Activated CD4-positive, alpha-beta T cell treated with anti-CD3 and anti-CD28 coated beads, Interleukin-2, amount 50 U/mL, for 24 hours (primary cell): Measurements from ENCODE around the gene COPS7A.

Experiments
- DNase-seq, 2 donors: peaks; one replicate each; pipeline ENCODE4 v3.0.0-alpha.2; 2020; ENCODE audit warnings: low read depth in 1 of 2, low spot score in 1 of 2

COPS7A gene

DNA sequence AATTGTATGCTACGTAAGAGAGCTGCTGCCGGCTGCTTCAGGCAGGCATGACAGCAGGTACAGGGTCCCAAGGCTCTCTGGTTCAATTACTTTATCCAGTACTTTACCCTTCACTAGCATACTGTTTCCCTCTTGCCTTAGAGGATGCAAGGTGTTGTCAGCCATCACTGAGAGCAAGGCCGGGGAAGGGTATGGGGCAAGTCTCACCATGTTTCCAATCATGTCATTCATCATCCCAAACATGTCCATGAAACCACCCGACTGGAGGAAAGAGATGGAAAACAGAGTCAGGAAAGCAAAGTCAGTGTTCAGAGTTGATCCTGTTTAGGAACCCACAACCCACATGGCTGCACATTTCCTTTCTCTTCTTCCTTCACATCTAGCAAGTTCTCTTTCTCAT, 26.7 kb downstream of the COPS7A start:
- no peak for DNase-seq

DNA sequence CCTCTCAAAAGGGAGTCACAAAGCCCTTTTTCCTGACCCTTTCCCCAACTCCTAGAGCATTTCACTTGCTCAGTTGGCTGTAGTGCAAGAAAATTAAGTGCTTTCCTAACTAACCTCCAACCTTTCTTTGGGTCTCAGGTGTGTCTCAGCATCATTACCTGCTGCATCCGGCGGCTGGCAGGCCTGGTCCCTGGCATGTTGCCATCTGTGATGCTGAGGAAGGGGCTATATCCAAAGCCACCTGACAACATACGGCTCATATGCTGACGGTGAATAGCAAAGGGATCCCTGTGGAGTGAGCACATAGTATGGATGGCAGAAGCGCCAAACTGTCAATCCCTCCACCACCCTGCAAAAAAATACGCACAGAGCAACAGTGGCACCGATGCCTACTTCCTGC, 27.9 kb downstream of the COPS7A start:
- no peak for DNase-seq

DNA sequence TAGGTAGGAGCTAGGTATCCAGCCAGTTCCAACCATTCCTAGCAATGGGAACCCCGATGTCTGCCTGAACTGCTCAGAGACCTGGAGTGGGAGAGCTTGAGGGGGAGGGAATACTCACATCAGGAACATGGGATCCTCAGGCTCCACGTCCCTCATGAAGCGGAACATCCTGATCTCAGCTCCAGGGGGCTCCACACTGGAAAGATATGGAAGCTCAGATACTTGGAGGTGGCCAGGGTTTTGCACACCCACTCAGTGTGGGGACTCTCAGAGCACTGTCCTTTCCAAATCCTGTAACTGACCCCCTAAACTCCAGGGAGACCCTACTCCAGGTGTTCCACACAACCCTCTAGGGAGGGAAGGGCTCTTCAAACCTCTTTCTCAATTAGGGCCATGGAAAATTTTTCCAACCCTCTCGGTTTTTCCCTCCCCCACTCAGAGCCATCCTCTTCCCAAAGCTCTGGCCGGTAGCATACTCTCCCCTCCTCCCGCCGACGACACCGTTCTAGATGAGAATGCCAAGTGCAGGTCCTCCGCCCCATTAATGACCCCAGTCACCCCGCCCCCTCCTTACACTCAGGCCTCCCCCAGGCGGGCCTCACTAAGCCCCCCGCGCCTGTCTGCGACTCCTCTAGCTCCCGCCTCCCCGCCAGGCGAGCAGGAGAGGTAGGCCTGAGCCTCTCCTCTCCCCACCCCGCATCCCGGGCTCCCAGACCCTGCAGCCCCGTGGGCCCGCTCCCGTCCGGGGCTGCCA, 28.5 kb downstream of the COPS7A start:
- DNase-seq, result no peak

DNA sequence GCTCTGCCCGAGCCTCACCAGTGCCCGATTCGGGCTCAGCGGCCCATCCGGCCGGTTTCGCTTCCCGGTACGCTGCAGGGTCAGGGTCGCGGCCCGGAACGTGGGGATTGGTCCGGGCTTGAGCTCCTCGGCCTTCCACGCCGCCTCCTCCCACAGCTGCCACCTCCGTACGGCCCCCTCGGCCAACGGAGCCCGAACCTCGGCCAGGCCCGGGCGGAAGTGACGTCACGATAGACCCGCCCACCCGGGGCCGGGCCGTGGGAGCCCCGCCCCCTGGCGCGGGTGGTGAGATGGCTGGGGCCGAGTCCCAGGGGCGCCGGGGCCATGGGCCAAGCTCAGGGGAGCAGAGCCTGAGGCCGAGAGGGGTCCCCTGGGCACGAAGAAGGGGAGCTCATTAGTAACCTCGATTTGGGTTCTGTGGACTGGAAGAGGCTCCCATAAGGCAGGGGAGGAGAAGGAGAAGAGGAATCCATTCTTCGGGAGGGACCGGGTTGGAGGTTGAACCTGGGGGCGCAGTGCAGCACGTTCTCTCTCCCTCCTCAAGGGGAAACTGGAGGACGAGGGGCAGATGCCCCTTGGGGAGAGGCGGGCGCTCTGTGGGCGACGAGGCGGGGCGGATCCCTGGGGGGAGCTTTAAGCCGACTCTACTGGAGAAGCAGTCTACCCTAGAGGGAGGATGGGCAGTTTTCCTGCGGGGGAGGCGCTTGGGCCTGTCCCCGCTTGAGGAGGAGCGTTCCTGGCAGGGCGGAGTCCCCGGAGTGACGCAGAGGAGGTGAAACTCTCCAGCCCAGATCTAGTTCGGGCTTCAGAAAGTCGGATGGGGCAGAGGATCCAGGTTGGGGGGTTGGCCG, 29.3 kb downstream of the COPS7A start, which contains the start of gene MLF2:
Gene MLF2 (minus strand): TSS at position 221 of the 851 bp plus-strand sequence. CDS start 807 bp downstream, outside the sequence.
- peak; percentile 96 to 98 for DNase-seq

DNA sequence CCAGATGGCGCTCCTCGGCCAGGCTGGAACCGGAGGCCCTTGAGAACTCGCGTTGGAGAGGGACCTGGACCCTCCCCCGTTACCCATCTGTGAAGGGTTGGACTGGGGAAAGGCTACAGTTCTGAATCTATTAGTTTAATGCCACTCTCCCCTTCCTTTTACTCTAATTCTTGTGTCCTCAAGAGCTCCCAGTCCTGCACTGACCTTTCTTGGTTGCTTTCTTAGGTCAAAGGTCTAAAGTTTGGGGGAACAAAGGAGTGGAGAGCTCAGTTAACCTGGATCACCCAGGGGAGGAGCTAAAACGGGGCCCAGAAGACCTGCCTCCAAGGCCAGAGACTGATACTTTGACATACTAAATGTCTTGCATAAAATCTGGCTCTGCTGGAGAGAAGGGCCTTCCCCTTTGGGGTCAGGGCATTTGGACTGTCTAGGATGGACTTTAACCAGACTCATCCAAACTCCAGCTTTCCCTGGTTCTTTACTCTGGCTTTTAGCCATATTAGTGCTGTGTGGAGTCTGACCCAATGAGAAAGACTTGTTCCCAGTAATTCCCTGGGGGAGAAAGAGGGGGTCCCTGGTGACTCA, 30.0 kb downstream of the COPS7A start:
- DNase-seq, result no peak

DNA sequence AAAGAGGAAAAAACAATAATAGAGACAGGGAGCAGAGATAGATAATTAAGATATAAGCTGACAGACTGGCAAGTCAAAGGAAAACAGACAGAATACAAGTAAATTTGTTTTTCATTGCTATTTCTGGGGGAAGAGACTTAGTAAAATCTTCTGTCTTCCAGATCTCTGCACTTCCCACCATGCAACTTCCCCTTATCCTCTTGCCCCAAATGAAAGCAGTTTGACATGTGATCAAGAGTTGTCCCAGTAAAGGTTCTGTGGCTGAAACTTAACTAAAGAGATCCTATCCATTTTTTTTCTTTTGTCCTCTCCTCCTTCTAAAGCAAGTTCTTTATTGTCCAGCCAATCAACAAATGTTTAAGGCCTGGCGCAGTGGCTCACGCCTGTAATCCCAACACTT, 30.6 kb downstream of the COPS7A start:
- DNase-seq, result no peak

DNA sequence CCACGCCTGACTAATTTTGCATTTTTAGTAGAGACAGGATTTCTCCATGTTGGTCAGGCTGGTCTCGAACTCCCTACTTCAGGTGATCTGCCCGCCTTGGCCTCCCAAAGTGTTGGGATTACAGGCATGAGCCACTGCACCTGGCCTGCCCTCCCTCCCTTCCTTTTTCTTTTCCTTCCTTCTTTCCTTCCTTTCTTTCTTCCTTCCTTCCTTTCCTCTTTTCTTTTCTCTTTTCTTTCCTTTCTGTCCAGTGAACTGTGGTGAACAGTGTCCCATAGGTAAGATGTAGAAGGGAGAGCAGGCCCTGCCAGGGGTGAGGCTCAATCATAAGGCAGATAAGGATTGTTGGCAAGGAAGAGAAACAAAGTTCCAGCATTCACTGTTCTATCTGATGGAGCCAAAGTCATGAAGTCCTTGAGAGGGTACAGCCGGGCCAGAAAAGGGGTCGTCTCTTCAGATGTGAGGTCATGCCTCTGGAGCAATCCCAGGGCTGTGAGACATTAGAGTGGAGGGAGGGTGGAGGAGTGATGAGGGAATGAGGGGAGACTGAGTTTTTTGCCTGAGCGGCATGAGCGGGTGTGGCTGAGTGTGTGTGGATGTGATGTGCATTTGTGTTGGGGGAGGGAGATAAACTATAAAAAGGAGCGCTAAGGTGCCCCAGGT, 33.3 kb downstream of the COPS7A start:
- no peak for DNase-seq

DNA sequence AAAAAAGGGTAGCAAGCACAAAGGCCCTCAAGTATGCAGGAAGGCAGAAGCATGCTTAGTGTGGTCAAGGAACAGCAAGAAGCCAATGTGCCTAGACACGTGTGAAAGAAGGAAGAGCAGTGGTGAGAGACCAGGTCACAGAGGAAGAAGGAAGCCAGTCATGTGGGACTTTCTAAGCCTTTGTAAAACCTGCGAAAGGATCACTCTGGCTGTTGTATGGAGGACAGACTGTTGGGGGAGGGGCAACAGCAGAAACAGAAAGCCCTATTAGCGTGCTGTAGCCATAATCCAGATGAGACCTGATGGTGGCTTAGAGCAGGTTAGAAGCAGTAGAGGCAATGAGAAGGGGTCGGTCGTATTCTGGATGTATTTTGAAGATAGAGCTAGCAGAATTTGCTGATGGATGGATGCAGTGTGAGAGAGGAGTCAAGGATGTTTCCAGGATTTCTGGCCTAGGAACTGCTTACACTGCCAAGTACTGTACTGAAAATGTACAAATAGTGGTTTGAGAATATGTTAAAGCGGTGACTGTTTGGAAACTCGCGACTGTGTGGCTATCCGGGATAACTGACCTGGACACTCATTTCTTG, 34.8 kb downstream of the COPS7A start:
- DNase-seq, result no peak

DNA sequence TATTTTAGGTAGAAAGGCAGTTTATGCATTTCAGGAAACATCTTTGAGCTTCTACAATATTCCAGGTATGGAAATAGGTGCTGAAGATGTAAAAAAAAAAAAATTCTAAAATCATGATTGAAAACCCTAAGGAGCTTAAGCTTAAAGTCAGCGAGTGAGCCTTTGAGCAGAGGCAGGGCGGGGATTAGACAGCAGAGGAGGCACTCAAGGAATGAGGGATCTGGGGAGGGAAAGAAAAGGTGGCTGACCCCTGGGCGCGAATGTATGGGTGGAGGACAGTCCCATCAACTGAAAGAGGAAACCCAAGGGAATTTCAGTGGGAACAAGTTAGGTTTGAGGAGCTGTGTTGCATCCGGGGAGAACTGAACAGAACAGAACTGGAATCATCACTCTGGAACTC, 35.9 kb downstream of the COPS7A start:
- DNase-seq, result no peak

DNA sequence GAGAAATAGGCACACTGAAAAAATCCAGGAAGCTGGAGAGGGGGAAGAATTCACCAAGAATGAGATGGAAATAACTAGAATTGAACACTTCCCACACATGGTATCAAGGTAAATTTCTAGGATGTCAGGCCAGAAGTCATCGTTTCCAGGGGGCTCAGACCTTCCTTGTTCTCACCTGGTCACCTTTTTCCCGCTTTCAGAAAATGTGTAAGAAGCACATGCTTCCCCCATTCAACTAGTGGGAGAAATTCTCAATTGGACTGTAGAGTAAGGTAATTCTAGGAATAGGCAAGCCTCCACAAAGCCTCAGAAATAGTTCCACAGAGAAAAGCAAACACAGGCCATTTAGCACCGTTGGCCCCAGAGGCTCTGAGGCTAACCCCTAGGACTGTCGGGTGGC, 39.5 kb downstream of the COPS7A start:
- no peak for DNase-seq

DNA sequence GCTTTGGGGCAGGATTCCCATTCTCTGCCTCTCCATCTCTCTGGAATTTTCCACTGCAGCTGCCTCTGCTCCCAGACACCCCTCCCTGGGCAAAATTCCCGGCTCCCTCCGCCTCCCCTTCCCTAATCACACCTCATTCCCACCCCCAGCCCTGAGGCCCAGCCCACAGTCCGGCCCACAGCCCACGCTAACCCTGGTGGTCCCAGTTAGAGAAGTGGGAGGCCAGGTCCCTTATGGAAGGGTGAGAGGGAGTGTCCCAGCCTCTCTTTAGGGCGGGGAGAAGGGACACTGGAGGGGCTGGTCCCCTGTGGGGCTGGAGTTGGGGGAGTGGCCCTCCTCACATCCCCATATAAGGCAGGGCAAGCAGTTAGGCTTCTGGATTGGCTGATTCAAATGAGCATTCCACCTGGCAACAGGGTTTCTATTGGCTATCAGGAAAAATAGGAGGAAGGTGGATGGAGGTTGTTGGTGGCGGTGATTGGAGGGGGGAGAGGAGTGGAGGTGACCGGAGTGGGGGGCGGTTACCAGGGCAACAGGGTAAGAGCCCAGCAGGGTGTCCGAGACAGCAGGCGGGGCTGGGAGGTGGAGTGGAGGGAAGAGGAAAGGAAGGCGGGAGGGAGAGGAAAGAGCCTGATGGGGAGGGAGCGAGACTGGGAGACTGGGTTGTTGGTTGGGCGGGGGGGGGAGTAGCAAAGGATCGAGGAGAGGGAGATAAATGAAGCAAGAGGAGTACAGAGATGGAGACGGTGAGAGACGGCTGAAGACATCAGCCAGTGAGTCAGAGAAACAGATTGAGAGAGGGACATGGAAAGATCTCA, 40.4 kb downstream of the COPS7A start:
- no peak for DNase-seq

DNA sequence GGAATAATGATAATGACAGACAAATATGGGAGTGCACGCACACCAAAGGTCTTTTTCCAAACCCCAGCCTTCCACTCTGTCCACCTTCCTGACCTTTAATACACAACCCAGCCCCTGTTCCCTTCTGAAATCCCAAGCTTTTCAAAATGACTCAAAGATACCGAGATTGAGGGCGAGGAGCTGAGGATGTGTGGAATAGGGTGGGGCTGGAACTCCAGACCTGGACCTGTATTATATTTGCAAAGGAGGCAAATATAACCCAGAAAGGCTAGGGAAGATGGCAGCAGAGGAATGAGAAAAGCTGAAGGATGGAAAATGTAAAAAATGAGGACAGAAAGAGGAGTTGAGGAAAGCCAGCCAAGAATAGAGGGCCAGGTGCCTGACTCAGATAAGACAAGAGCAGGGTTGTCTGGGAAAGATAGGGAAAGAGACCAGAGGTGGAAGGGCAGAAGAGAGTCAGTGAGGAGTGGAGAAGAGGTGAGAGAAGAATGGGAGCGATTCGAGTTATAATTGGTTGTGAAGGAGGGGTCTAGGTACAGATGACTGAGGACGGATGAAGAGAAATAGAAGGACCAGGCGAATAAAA, 41.3 kb downstream of the COPS7A start:
- DNase-seq, result no peak

DNA sequence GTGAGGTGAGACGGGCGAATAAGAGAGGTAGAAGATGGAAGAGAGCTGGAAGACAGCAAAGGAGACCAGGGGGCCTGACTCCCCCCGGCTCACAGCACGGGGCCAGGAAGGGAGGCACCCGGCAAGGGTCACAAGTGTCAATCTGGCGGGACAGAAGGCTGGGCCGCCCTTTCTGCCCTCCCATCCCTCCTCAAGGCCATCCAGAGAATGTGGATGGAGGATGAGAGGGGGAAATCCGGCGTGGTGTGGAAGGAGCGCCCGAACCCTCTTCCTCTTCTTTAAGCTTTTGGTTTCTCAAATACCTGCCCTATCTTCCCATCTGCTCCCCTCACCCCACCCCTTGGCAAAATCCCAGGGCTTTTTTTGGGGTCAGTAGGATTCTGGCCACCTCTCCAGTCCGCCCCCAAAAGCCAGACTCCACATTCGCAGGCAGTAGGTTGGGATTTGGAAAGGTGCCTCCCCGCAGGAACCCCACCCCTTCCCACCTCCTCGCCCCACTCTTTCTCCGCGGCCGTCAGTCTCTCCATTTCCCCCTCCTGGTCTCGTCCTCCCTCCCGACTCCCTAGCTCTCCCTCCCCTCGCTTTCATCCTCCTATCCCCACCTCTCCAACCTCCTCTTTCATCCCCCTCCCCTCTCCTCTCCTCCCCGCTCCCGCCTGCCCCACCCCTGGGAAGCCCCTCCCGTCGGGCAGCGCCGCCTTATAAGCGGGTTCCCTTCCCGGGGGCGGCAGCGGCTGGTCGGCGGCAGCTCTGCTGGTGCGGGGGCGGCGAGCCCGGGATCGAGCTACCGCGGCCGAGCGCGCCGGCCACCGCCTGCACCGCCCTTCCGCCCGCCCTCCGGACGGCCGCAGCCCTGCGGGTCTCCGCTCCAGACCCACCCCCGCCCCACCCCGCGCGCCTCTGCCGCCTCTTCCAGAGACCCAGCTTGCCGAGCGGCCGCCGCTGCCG, 42.1 kb downstream of the COPS7A start, which contains the start of gene PTMS:
Gene PTMS (plus strand): TSS at position 730 of the 948 bp plus-strand sequence. CDS start 343 bp downstream, outside the sequence.
- DNase-seq, result no peak

DNA sequence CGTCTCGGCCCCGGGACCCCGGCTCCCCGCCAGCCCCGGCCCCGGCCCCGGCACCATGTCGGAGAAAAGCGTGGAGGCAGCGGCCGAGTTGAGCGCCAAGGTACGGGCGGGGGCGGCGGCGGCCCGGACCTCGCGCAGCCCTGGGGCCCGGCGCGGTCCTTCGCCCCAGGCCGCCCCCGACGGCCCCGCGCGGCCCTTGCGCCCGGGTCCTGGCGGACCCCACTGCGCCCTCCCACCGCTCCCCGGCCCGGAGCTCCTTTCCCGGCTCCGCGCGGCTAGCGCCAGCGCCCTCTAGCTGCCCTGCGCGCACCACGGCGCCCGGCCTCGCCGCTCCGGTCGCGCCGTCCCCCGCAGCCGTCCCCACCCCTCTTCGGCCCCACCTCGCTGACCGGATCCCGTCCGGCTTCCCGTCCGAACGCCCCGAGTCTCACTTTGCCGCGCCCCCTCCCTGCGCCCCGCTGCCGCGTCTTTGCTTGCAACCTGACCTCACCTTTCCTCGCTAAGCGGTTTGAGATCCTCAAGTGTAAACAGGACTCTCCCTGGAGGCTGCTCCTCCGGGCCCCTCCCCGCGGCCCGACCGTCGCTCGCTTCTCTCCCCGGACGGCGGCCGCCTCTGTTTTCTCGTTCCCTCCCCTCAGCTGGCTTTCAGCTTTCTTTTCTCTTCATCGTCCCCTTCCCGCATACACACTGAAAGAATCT, 43.0 kb downstream of the COPS7A start:
- DNase-seq, result no peak

DNA sequence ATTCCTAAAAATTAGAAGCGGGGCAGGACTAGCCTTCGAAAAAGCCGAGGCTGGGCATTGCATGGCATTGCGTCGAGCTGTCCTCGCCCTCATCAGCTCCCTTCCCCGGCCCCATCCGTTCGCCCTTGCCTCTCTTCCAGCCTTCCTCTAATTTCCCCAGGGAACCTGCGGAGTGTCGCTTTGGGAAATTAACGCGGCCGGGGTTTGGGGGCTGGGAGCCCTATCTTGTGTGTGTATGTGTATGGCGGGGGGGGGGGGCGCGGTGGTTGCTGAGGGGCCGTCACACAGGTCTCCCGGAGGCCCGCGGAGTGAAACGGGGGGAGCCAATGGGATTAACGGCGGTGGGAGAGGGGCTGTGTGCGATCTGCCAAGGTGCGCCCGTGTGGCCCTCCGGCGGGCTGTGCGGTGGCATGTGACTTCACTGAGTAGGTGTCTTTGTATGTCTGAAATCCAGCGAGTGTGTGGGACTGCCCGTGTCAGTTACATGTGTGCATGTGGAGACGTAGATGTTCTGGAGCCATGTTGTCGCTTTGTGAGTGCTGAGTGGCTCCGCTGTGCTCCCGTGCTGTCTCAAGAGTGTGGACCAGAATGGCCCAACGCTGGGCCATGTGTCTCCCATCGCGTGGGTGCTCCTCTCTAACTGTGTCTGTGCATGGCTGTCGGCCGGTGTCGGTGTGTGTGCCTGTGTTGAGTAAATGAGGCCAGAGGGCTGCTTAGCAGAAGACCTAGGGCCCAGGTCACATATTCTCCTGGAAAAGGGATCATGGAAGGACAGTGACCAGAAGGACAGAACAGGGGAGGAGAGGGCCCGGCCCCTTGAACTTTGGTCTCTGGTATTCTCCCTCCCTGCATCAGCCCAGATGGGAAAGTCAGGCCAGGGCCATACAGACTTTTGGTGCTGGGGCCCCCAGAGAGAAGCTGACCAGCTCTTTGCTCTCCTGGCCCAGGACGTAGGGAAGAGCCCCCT, 43.8 kb downstream of the COPS7A start:
- no peak for DNase-seq

DNA sequence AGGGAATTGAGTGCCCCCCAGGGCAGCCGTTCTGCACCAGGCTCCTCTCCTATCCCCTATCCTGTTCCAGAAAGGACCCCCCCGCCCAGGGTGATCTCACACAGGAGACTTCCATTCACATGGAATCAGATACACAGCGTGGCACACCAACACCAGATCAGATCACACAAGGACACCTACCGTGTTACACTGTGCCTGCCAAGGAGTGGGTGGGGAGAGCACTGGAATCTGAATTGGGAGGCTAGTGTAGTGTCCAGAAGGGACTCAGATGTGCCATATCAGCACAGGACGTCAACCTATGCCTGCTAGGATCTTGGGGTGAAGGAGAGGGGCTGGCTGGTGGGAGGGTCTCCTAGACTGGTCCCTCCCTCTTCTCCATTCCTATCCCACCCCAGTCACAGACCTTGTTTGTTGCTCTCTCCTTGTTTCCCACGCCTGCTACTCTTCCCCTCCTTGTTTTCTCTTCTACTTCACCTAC, 44.6 kb downstream of the COPS7A start:
- no peak for DNase-seq

DNA sequence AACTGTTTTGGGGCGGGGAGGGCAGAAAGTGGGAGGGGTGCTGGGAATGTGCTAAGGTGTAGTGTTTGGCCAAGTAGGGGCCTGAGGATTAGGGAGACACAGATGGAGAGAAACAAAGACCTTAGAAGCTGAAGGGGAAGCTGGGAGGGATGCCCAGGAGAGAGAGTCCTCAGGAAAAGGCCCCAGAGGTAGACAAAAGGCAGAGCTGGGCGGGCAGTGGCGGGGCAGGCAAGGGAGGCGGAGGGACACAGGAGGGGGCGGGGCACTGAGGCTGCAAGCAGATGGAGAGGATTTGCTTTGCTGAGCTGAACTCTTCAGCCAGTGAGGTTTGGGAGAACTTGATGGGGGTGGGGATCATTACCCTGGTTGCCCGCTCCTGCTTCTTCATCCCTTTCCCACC, 45.1 kb downstream of the COPS7A start:
- no peak for DNase-seq
